PC-3 (cell line): Measurements from ENCODE around the gene G6PD.

ENCODE experiments used
- EZH2 ChIP-seq: fragments of 300-600 bp; sonication (generic); IDR thresholded peaks from one replicate; pipeline ENCODE4 v1.6.1; 2017; ENCODE audit warnings: antibody characterized with exemption, mild to moderate bottlenecking, low read length; ENCODE audit not compliant: unreplicated experiment
- EZH2phosphoT487 ChIP-seq: fragments of 300-600 bp; sonication (generic); IDR thresholded peaks from 2 replicates; pipeline ENCODE4 v1.6.1; 2018; ENCODE audit warnings: mild to moderate bottlenecking, antibody characterized with exemption, low read length, borderline replicate concordance
- TF ChIP-seq, protein P1 (sequence below): fragments of 300-600 bp; sonication (generic); conservative IDR thresholded peaks from 2 replicates; pipeline ENCODE4 v1.5.1; 2017; ENCODE audit warnings: antibody characterized with exemption, low read depth, mild to moderate bottlenecking, low read length

DNA sequence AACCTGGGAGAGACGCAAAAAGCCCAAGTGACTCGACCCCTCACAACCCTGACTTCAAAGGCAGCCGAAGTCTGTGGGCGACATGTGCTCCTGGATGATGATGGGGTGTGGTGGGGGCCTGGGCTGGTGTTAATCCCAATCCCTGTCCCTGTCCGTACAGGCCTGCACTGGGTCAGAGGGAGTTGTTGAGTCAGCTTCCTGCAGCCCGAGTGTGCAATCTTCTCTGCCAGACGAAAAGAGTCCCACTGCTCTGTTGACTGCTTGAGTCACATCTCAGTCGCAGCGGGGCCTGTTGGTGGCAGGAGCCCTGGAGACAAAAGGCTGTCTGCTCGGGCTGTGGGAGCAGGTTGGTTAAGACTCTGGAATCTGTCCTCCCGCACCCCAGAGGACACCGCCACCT lies 40.9 kb downstream of the G6PD start:
- TF ChIP-seq, protein P1, sequence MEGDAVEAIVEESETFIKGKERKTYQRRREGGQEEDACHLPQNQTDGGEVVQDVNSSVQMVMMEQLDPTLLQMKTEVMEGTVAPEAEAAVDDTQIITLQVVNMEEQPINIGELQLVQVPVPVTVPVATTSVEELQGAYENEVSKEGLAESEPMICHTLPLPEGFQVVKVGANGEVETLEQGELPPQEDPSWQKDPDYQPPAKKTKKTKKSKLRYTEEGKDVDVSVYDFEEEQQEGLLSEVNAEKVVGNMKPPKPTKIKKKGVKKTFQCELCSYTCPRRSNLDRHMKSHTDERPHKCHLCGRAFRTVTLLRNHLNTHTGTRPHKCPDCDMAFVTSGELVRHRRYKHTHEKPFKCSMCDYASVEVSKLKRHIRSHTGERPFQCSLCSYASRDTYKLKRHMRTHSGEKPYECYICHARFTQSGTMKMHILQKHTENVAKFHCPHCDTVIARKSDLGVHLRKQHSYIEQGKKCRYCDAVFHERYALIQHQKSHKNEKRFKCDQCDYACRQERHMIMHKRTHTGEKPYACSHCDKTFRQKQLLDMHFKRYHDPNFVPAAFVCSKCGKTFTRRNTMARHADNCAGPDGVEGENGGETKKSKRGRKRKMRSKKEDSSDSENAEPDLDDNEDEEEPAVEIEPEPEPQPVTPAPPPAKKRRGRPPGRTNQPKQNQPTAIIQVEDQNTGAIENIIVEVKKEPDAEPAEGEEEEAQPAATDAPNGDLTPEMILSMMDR, result no peak
- TF ChIP-seq EZH2phosphoT487, result no peak
- no peak for TF ChIP-seq EZH2
